K562 (cell line): ENCODE measurements around the gene WWTR1. TPM values are rescaled to one million over a fixed set of nuclear protein-coding genes. Genes with fewer than 3 reads are reported as not detected.

Source experiments
- ATAC-seq: fragments of 200-7000 bp; cut with Tn5 transposase; 3 replicates; pipeline ENCODE4 v1.9.1; 2020; ENCODE audit warnings: moderate library complexity
- BruUV-seq: library from RNA; stranded (reverse); fragments of 400-500 nt; replicated peaks from 2 replicates; lab custom pipeline; 2021; lab: Mats Ljungman, UMichigan
- CTCF ChIA-PET: fragments of 300-600 bp; formaldehyde crosslinking; extraction: SDS; loops from one replicate; lab custom pipeline; 2021; ENCODE audit warnings: low intra/inter-chr PET ratio; lab: Yijun Ruan, JAX
- POLR2A ChIA-PET: fragments of 300-600, 350-650 bp; sonication (Branson Sonifier 250); formaldehyde crosslinking; extraction: SDS; loops from one replicate; lab custom pipeline; 2021; ENCODE audit warnings: antibody characterized with exemption, inconsistent platforms; lab: Yijun Ruan, JAX
- DNase-seq, 4 experiments: peaks; one replicate each; pipeline versions ENCODE4 v3.0.0 to v3.0.0-alpha.2; 2011 to 2018; ENCODE audit warnings: low spot score in 3 of 4, mixed read lengths in 3 of 4; ENCODE audit errors: extremely low read depth in 1 of 4
- FAIRE-seq: peaks from 2 replicates; lab custom pipeline; 2011; peaks lifted over from hg19 to GRCh38; lab: Jason Lieb, UNC
- H2AFZ ChIP-seq: 2 replicates; pipeline ENCODE4 v1.6.0; 2011; ENCODE audit warnings: low read depth, low read length, control low read depth, inconsistent platforms
- H3K27ac ChIP-seq: fragments of 200-600 bp; 3 replicates; pipeline ENCODE4 v1.8.0; 2011; ENCODE audit warnings: low read depth, mild to moderate bottlenecking, control low read depth, inconsistent platforms, low read length, moderate library complexity, mixed read lengths; ENCODE audit errors: extremely low read depth
- H3K27me3 ChIP-seq, 2 experiments: fragments of 300-600 bp in 1 of 2; 2 replicates in 1 of 2; 3 replicates in 1 of 2; pipeline versions ENCODE4 v1.6.0 to v1.8.0; 2011; ENCODE audit warnings: inconsistent platforms in 2 of 2, low read length in 2 of 2, mild to moderate bottlenecking in 1 of 2, mixed read lengths in 1 of 2, moderate library complexity in 1 of 2; ENCODE audit not compliant: control insufficient read depth in 2 of 2, insufficient read depth in 2 of 2
- H3K36me3 ChIP-seq: fragments of 300-600 bp; 3 replicates; pipeline ENCODE4 v1.8.0; 2011; ENCODE audit warnings: mild to moderate bottlenecking, low read length, inconsistent platforms; ENCODE audit not compliant: control insufficient read depth, insufficient read depth
- H3K4me1 ChIP-seq, 2 experiments: fragments of 200-600 bp in 1 of 2; replicated peaks in 1 of 2; 2 replicates in 1 of 2; 3 replicates in 1 of 2; pipeline versions ENCODE4 v1.5.1 to v1.8.0; 2011; ENCODE audit warnings: inconsistent platforms in 2 of 2, low read length in 2 of 2, mild to moderate bottlenecking in 1 of 2, mixed read lengths in 1 of 2, moderate library complexity in 1 of 2; ENCODE audit not compliant: control insufficient read depth in 2 of 2, insufficient read depth in 2 of 2
- H3K4me2 ChIP-seq: 2 replicates; pipeline ENCODE4 v1.6.1; 2011; ENCODE audit warnings: low read length, control low read depth, inconsistent platforms, mixed read lengths; ENCODE audit not compliant: insufficient read depth
- H3K4me3 ChIP-seq: fragments of 200-600 bp; sonication (generic), shearing (Covaris generic); 2 replicates; pipeline ENCODE4 v1.5.1; 2016; ENCODE audit warnings: control low read depth, inconsistent platforms
- H3K79me2 ChIP-seq: fragments of 200-600 bp; 3 replicates; pipeline ENCODE4 v1.8.0; 2011; ENCODE audit warnings: low read length, inconsistent platforms; ENCODE audit not compliant: control insufficient read depth, insufficient read depth
- H3K9ac ChIP-seq, 2 experiments: 2 replicates each; pipeline versions ENCODE4 v1.6.0 to v1.6.1; 2011; ENCODE audit warnings: low read depth in 2 of 2, low read length in 2 of 2, control low read depth in 1 of 2, inconsistent platforms in 1 of 2, mild to moderate bottlenecking in 1 of 2, mixed read lengths in 1 of 2; ENCODE audit not compliant: insufficient read depth in 1 of 2
- H3K9me1 ChIP-seq: one replicate; pipeline ENCODE4 v1.6.0; 2011; ENCODE audit warnings: inconsistent platforms, mild to moderate bottlenecking, low read length, moderate library complexity; ENCODE audit not compliant: control insufficient read depth, insufficient read depth
- H3K9me3 ChIP-seq: replicated peaks from 2 replicates; pipeline ENCODE4 v1.5.1; 2011; ENCODE audit warnings: low read depth, low read length, inconsistent platforms; ENCODE audit not compliant: control insufficient read depth, insufficient read depth
- H4K20me1 ChIP-seq: replicated peaks from 2 replicates; pipeline ENCODE4 v1.6.1; 2011; ENCODE audit warnings: low read length, inconsistent platforms, mixed read lengths; ENCODE audit not compliant: control insufficient read depth, insufficient read depth
- BACH1 ChIP-seq: fragments of 200-800 bp; sonication (Bioruptor generic); IDR thresholded peaks from 2 replicates; pipeline ENCODE4 v1.6.1; 2016; ENCODE audit warnings: missing genetic modification characterization, missing compliant biosample characterization
- CHD2 ChIP-seq: IDR thresholded peaks from 2 replicates; pipeline ENCODE4 v1.6.1; 2011; ENCODE audit warnings: low read depth, low read length
- EWSR1 ChIP-seq: fragments of 450-650 bp; IDR thresholded peaks from 2 replicates; pipeline ENCODE4 v1.6.1; 2018; ENCODE audit warnings: borderline replicate concordance, mild to moderate bottlenecking, low read depth, moderate library complexity; ENCODE audit not compliant: partially characterized antibody
- KDM4B ChIP-seq, 2 experiments: fragments of 450-650 bp in 1 of 2; sonication (generic) in 1 of 2; IDR thresholded peaks; 2 replicates each; pipeline ENCODE4 v1.6.1; 2016 to 2017; ENCODE audit warnings: borderline replicate concordance in 2 of 2, antibody characterized with exemption in 1 of 2, low read depth in 1 of 2, mild to moderate bottlenecking in 1 of 2
- KLF6 ChIP-seq: fragments of 250-450 bp; sonication (Bioruptor Pico); IDR thresholded peaks from 2 replicates; pipeline ENCODE4 v1.4.0; 2020; ENCODE audit warnings: mild to moderate bottlenecking, moderate library complexity, borderline replicate concordance
- NR4A1 ChIP-seq, 2 experiments: fragments of 250-450 bp in 1 of 2; fragments of 450-650 bp in 1 of 2; sonication (Bioruptor Pico) in 1 of 2; IDR thresholded peaks; 2 replicates each; pipeline versions ENCODE4 v1.4.0 to v1.6.1; 2016 to 2020; ENCODE audit warnings: mild to moderate bottlenecking in 2 of 2, missing compliant biosample characterization in 1 of 2, missing genetic modification characterization in 1 of 2, moderate library complexity in 1 of 2
- PHTF2 ChIP-seq: fragments of 250-450 bp; sonication (Bioruptor Pico); IDR thresholded peaks from 2 replicates; pipeline ENCODE4 v1.5.0; 2021; ENCODE audit warnings: mild to moderate bottlenecking
- PURB ChIP-seq: sonication (generic); formaldehyde crosslinking; IDR thresholded peaks from 2 replicates; pipeline ENCODE4 v1.9.0; 2021; ENCODE audit warnings: low read depth, mild to moderate bottlenecking, missing genetic modification reagents
- TRIM28 ChIP-seq: fragments of 450-650 bp; IDR thresholded peaks from 2 replicates; pipeline ENCODE4 v1.6.1; 2017
- ZFP91 ChIP-seq: sonication (generic); formaldehyde crosslinking; IDR thresholded peaks from 2 replicates; pipeline ENCODE4 v1.8.0; 2022; ENCODE audit warnings: mild to moderate bottlenecking, missing genetic modification reagents
- ZNF75A ChIP-seq: fragments of 450-650 bp; formaldehyde crosslinking; IDR thresholded peaks from 2 replicates; pipeline ENCODE4 v1.4.0; 2020; ENCODE audit warnings: mild to moderate bottlenecking
- WGBS: fragments of 100-300 bp; shearing (Covaris generic); methylation state at CpG from one replicate; pipeline ENCODE4 v1.1.6; 2016; ENCODE audit warnings: low coverage, mixed read lengths; ENCODE audit not compliant: insufficient coverage; ENCODE audit errors: missing lambda C conversion rate; 5-methylcytosine and 5-hydroxymethylcytosine counted together
- in situ Hi-C: fragments of 300-500 bp; cut with MboI; formaldehyde crosslinking; loops from 4 replicates; pipeline ENCODE4 v1.15.0; 2018; ENCODE audit warnings: inconsistent platforms, mixed read lengths
- intact Hi-C: fragments of 100-400 bp; cut with micrococcal nuclease; formaldehyde crosslinking; loops from 2 replicates; pipeline ENCODE4 v1.14.2; 2022
- polyA plus RNA-seq, 8 experiments: library from polyadenylated mRNA; depleted of rRNA in 4 of 8; stranded (reverse) in 5 of 8; unstranded in 3 of 8; fragments of >200 nt; fragmentation: Nextera tagmentation in 2 of 8; fragmentation: Illumina TruSeq in 1 of 8; extraction: Ambion mirVana in 2 of 8; extraction: Trizol in 1 of 8; gene quantifications; 2 replicates each; pipeline versions ENCODE4 v1.2.1 to v1.2.3, GENCODE V29; 2011 to 2014; ENCODE audit warnings: inconsistent platforms in 1 of 8, missing spikeins in 1 of 8
- total RNA-seq, 7 experiments: library from RNA; depleted of rRNA in 6 of 7; stranded (reverse); fragments of >200 nt in 6 of 7; fragmentation: Illumina TruSeq in 2 of 7; extraction: Trizol in 2 of 7; gene quantifications; 2 replicates each; pipeline versions ENCODE4 v1.2.1 to v1.2.3, GENCODE V29; 2011 to 2021; ENCODE audit warnings: low replicate concordance in 1 of 7
- TF ChIP-seq, protein P1 (sequence below): IDR thresholded peaks from 2 replicates; pipeline ENCODE4 v1.6.1; 2016; ENCODE audit warnings: missing genetic modification characterization, missing compliant biosample characterization

Gene WWTR1
- total and polyA plus RNA-seq, 9 of the 15 experiments (the other 6 are each of a cell fraction or from before 2014, with no cell fraction given), result 0.04 to 1.5 (median 0.60) TPM

GRCh38 chr3:149510480-149510879 is 147.3 kb downstream of the WWTR1 start:
- 0% methylated on average over 2 of the region's 3 CpGs for WGBS
- no peak for DNase-seq
- intact Hi-C loops (no loop called here), in situ Hi-C loops (no loop called here)
- H3K4me1 ChIP-seq, result no peaks in the 10 kb centered on the region
- no peak overlapping the region for H3K4me3 ChIP-seq
- no peaks in the 10 kb centered on the region for H3K36me3 ChIP-seq
- H3K4me2 ChIP-seq, result no peak overlapping the region
- H3K9me3 ChIP-seq, result no peaks in the 10 kb centered on the region
- H3K9ac ChIP-seq, result no peak overlapping the region
- no peaks in the 10 kb centered on the region; the same call in 1 of the 2 replicates for H4K20me1 ChIP-seq
- ChIA-PET POLR2A (no interaction called here), CTCF (no interaction called here)
- no TSS peak for BruUV-seq
- no peaks in the 10 kb centered on the region for H3K9me1 ChIP-seq
- peaks cover 3 to 20% of the 10 kb centered on the region in 2 experiments; a peak in 4 of 5 replicates for H3K27me3 ChIP-seq
- FAIRE-seq, result no peak
- TF ChIP-seq, protein P1, sequence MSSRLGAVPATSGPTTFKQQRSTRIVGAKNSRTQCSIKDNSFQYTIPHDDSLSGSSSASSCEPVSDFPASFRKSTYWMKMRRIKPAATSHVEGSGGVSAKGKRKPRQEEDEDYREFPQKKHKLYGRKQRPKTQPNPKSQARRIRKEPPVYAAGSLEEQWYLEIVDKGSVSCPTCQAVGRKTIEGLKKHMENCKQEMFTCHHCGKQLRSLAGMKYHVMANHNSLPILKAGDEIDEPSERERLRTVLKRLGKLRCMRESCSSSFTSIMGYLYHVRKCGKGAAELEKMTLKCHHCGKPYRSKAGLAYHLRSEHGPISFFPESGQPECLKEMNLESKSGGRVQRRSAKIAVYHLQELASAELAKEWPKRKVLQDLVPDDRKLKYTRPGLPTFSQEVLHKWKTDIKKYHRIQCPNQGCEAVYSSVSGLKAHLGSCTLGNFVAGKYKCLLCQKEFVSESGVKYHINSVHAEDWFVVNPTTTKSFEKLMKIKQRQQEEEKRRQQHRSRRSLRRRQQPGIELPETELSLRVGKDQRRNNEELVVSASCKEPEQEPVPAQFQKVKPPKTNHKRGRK, result peak; percentile 85
- TF ChIP-seq PURB (CRISPR knock-in tag), result no peak
- no peak overlapping the region for H3K27ac ChIP-seq
- H2AFZ ChIP-seq, result no peak overlapping the region
- no peaks in the 10 kb centered on the region for H3K79me2 ChIP-seq
- no peak for ATAC-seq

- in situ Hi-C loops, result no loop called here
- H3K9ac ChIP-seq, result no peak overlapping the region
- no peaks in the 10 kb centered on the region for H3K9me3 ChIP-seq
- ChIA-PET POLR2A (interaction anchor here (0.7 to 0.8 kb wide), 2 partner anchors 15 to 531 kb away, joined by 3 read pairs; no protein-coding TSS in a partner anchor), CTCF (no interaction called here)
- H3K4me2 ChIP-seq, result no peak overlapping the region
- no peaks in the 10 kb centered on the region for H3K9me1 ChIP-seq
- TF ChIP-seq TRIM28, result no peak
- no peak for TF ChIP-seq BACH1 (tag)
- no peak for TF ChIP-seq CHD2
- TF ChIP-seq ZFP91, result no peak
- TF ChIP-seq PHTF2 (CRISPR knock-in tag), result no peak
- no peak for TF ChIP-seq EWSR1
- TF ChIP-seq KLF6 (CRISPR knock-in tag), result no peak
- no peak for TF ChIP-seq ZNF75A (CRISPR knock-in tag)
- TF ChIP-seq KDM4B (IDR thresholded peaks at IDR 0.05; ENCODE audit: borderline replicate concordance in 2 of 2, low read depth in 1 of 2), result no peak
- no peak for TF ChIP-seq NR4A1 (CRISPR knock-in tag; IDR thresholded peaks at IDR 0.05)
- TF ChIP-seq NR4A1 (tag; IDR thresholded peaks at IDR 0.05), result no peak
- H3K4me1 ChIP-seq, result no peaks in the 10 kb centered on the region
- ATAC-seq (no peak), DNase-seq (no peak), FAIRE-seq (no peak)
- intact Hi-C loops, result no loop called here
- no peak overlapping the region for H3K27ac ChIP-seq
- peaks cover 0 to 20% of the 10 kb centered on the region in 2 experiments; a peak in 2 of 5 replicates for H3K27me3 ChIP-seq
- H3K79me2 ChIP-seq, result no peaks in the 10 kb centered on the region
- no peaks in the 10 kb centered on the region for H3K36me3 ChIP-seq
- no peaks in the 10 kb centered on the region; the same call in 1 of the 2 replicates for H4K20me1 ChIP-seq
- BruUV-seq, result no TSS peak
- no peak overlapping the region for H3K4me3 ChIP-seq
- 0% methylated on average over 3 of the region's 3 CpGs for WGBS
- no peak overlapping the region for H2AFZ ChIP-seq
Measured at GRCh38 chr3:149509526-149509925, 148.3 kb downstream of the WWTR1 start.
